ENCODE measurements around the gene TENT5A. TPM values are rescaled to one million over a fixed set of nuclear protein-coding genes. Genes with fewer than 3 reads are reported as not detected.

TENT5A gene
- total RNA-seq, 1 donor from 2014 or later: 10.9 TPM

DNA sequence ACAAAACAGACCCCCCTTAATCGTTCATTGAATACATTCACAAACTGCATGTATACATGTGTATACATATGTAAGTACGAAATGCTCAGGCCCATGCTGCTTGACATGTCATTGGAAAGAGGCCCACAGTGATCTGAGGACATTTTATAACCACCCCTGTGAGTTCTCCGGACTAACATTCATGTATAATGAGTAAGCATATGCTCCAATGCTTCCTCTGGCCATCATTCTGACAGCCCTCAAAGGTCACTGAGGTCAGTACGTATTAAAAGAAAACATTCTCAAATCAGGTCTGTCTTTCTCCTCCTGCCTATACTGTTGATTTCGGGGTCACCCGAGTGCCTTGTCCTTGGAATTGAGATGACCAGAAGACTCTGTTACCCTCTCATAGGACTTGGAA, 54.9 kb downstream of the TENT5A start:
- DNase-seq (ENCODE audit: low spot score in 2 of 2, unreplicated experiment in 2 of 2): no peak
- H3K27ac Mint-ChIP-seq: no peak overlapping the region
- H3K9me3 Mint-ChIP-seq: no peaks in the 10 kb centered on the region
- peaks cover 2% of the 10 kb centered on the region for H3K27me3 Mint-ChIP-seq (ENCODE audit: low read depth)
- peaks cover 2% of the 10 kb centered on the region for H3K4me1 Mint-ChIP-seq
- TF ChIP-seq, protein P1, sequence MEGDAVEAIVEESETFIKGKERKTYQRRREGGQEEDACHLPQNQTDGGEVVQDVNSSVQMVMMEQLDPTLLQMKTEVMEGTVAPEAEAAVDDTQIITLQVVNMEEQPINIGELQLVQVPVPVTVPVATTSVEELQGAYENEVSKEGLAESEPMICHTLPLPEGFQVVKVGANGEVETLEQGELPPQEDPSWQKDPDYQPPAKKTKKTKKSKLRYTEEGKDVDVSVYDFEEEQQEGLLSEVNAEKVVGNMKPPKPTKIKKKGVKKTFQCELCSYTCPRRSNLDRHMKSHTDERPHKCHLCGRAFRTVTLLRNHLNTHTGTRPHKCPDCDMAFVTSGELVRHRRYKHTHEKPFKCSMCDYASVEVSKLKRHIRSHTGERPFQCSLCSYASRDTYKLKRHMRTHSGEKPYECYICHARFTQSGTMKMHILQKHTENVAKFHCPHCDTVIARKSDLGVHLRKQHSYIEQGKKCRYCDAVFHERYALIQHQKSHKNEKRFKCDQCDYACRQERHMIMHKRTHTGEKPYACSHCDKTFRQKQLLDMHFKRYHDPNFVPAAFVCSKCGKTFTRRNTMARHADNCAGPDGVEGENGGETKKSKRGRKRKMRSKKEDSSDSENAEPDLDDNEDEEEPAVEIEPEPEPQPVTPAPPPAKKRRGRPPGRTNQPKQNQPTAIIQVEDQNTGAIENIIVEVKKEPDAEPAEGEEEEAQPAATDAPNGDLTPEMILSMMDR (IDR thresholded peaks at IDR 0.05; ENCODE audit: unreplicated experiment): no peak
- H3K4me3 Mint-ChIP-seq: no peak overlapping the region
- H3K36me3 Mint-ChIP-seq: no peaks in the 10 kb centered on the region

DNA sequence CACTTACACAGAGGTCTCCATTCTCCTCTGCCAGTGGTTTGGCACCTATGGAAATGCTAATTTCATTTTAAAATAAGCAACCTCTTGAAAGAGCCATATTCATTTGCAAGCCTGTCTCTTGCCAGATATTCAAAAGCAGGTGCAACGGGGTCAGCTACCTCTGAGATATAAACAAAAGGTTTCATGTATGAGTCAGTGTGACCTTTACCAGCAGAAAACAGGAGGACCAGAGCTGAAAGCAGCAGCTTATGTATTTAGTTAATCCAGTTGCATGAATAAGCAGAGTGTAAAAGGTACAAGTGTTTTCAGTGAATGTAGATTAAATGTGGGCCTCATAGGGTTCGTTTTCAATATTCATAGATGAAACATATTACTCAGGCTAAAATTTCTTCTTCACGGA, 56.0 kb downstream of the TENT5A start:
- H3K9me3 Mint-ChIP-seq: no peaks in the 10 kb centered on the region
- no peak overlapping the region for H3K4me3 Mint-ChIP-seq
- peaks cover 2% of the 10 kb centered on the region for H3K27me3 Mint-ChIP-seq (ENCODE audit: low read depth)
- TF ChIP-seq, protein P1 (IDR thresholded peaks at IDR 0.05; ENCODE audit: unreplicated experiment): no peak
- DNase-seq (ENCODE audit: low spot score in 2 of 2, unreplicated experiment in 2 of 2): no peak
- no peaks in the 10 kb centered on the region for H3K36me3 Mint-ChIP-seq
- peaks cover 2% of the 10 kb centered on the region for H3K4me1 Mint-ChIP-seq
- no peak overlapping the region for H3K27ac Mint-ChIP-seq
